Caco-2 (cell line): ENCODE results near the gene GRK3. TPM values are rescaled to one million over a fixed set of nuclear protein-coding genes. Genes with fewer than 3 reads are reported as not detected.

ENCODE experiments used
- BruUV-seq: library from RNA; stranded (reverse); fragments of 400-500 nt; replicated peaks from 2 replicates; lab custom pipeline; 2021; lab: Mats Ljungman, UMichigan
- CTCF ChIA-PET: fragments of 300-600 bp; sonication (Branson Sonifier 250); formaldehyde crosslinking; loops from one replicate; lab custom pipeline; 2022; ENCODE audit warnings: antibody characterized with exemption; lab: Charles Lee
- POLR2A ChIA-PET: fragments of 300-600 bp; sonication (Branson Sonifier 250); formaldehyde crosslinking; loops from one replicate; lab custom pipeline; 2022; ENCODE audit warnings: antibody characterized with exemption; lab: Charles Lee
- DNase-seq, 2 experiments: peaks; one replicate each; pipeline versions ENCODE4 v3.0.0 to v3.0.0-alpha.2; 2020 to 2022
- H3K27me3 ChIP-seq: replicated peaks from 2 replicates; pipeline ENCODE4 v1.6.0; 2011; ENCODE audit warnings: low read length; ENCODE audit not compliant: control insufficient read depth, insufficient read depth
- H3K36me3 ChIP-seq: 2 replicates; pipeline ENCODE4 v1.5.1; 2011; ENCODE audit warnings: low read length; ENCODE audit not compliant: control insufficient read depth, insufficient read depth
- H3K4me1 ChIP-seq: fragments of 250-450 bp; sonication (Bioruptor Pico); 2 replicates; pipeline ENCODE4 v1.5.1; 2020; ENCODE audit warnings: mild to moderate bottlenecking
- H3K4me3 ChIP-seq: 2 replicates; pipeline ENCODE4 v1.5.1; 2011; ENCODE audit warnings: low read depth, mild to moderate bottlenecking, control low read depth, low read length
- H3K9me3 ChIP-seq: fragments of 250-450 bp; sonication (Bioruptor Pico); 2 replicates; pipeline ENCODE4 v1.5.1; 2020; ENCODE audit warnings: mild to moderate bottlenecking, moderate library complexity
- H3K27ac Mint-ChIP-seq: one replicate; pipeline ENCODE4 v1.8.0; 2022; ENCODE audit warnings: mixed read lengths; ENCODE audit not compliant: unreplicated experiment
- H3K27me3 Mint-ChIP-seq: one replicate; pipeline ENCODE4 v1.8.0; 2022; ENCODE audit warnings: mixed read lengths; ENCODE audit not compliant: insufficient read depth, unreplicated experiment
- H3K36me3 Mint-ChIP-seq: one replicate; pipeline ENCODE4 v1.8.0; 2022; ENCODE audit warnings: mild to moderate bottlenecking, mixed read lengths; ENCODE audit not compliant: insufficient read depth, unreplicated experiment
- H3K4me1 Mint-ChIP-seq: one replicate; pipeline ENCODE4 v1.8.0; 2022; ENCODE audit warnings: low read depth, mixed read lengths; ENCODE audit not compliant: unreplicated experiment
- H3K4me3 Mint-ChIP-seq: one replicate; pipeline ENCODE4 v1.8.0; 2022; ENCODE audit warnings: mild to moderate bottlenecking, moderate library complexity, mixed read lengths; ENCODE audit not compliant: unreplicated experiment
- H3K9me3 Mint-ChIP-seq: one replicate; pipeline ENCODE4 v1.8.0; 2022; ENCODE audit warnings: mixed read lengths; ENCODE audit not compliant: unreplicated experiment
- CTCF ChIP-seq, 2 experiments: fragments of 200-600 bp in 1 of 2; IDR thresholded peaks; 1 replicate in 1 of 2; 2 replicates in 1 of 2; pipeline versions ENCODE4 v1.5.1 to v1.8.0; 2011 to 2022; ENCODE audit warnings: antibody characterized with exemption in 1 of 2, control low read depth in 1 of 2, inconsistent platforms in 1 of 2, low read depth in 1 of 2, low read length in 1 of 2, mild to moderate bottlenecking in 1 of 2, moderate library complexity in 1 of 2; ENCODE audit not compliant: insufficient read depth in 1 of 2, severe bottlenecking in 1 of 2, unreplicated experiment in 1 of 2
- intact Hi-C: fragments of 100-400 bp; cut with micrococcal nuclease; formaldehyde crosslinking; loops from one replicate; pipeline ENCODE4 v1.10.0; 2022; ENCODE audit not compliant: unreplicated experiment
- total RNA-seq: library from RNA; stranded (reverse); gene quantifications from 2 replicates; pipeline ENCODE4 v1.2.3, GENCODE V29; 2022

Gene GRK3
- total RNA-seq, 1 experiment from 2014 or later: 9.7 TPM

DNA sequence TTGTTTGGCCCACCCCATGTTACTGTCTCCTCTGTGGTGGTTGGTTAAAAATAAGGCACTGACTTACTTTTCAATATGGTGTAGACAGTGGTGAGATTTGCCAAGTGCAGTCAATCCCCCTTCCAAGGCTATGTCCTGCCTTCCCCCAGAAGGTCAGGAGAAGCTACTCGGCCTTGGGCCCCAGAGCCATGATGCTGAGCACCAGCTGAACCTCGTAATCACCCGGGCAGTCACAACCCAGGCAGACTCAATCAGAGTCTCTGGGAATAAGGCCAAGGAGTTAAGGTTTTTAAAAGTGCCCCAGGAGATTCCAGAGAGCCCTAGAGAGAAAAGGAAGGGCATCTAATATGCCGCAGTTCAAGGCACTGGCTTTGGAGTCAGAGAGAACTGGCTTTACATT lies 201.3 kb downstream of the GRK3 start:
- H3K27me3 ChIP-seq: no peaks in the 10 kb centered on the region
- no peaks in the 10 kb centered on the region for H3K36me3 ChIP-seq
- no peak for TF ChIP-seq CTCF (IDR thresholded peaks at IDR 0.05; ENCODE audit: insufficient read depth in 1 of 2, low read depth in 1 of 2, low read length in 1 of 2, severe bottlenecking in 1 of 2, unreplicated experiment in 1 of 2)
- ChIA-PET CTCF (no interaction called here), POLR2A (no interaction called here)
- Mint-ChIP-seq H3K36me3 (peaks cover 9% of the 10 kb centered on the region), H3K27me3 (no peaks in the 10 kb centered on the region), H3K27ac (no peak overlapping the region), H3K4me1 (peaks cover 9% of the 10 kb centered on the region), H3K4me3 (no peak overlapping the region), H3K9me3 (peaks cover 30% of the 10 kb centered on the region)
- no peak overlapping the region for H3K4me3 ChIP-seq
- H3K4me1 ChIP-seq: peaks cover 27% of the 10 kb centered on the region
- BruUV-seq: no TSS peak
- H3K9me3 ChIP-seq: peaks cover 14% of the 10 kb centered on the region
- no peak for DNase-seq
- intact Hi-C loops: no loop called here

DNA sequence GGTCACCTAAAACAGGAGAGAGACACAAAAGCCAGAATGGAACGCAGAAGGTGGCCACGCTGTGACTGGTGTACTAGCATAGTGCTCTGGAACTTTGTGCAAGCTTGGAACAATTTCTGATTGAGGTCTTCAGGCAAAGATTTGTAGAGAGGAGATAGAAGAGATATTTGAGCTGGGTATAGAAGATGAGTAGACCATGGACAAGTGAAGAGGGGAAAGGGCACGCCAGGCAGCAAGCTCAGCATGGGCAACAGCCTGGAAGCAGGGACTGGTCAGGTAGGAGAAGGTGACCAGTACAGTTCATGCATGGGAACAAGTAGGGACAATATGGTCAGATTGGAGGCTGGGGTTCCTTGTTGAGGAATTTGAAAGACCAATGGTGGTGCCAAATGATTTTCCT lies 201.9 kb downstream of the GRK3 start:
- Mint-ChIP-seq H3K36me3 (peaks cover 5% of the 10 kb centered on the region), H3K9me3 (peaks cover 25% of the 10 kb centered on the region), H3K4me3 (no peak overlapping the region), H3K4me1 (peaks cover 9% of the 10 kb centered on the region), H3K27ac (no peak overlapping the region), H3K27me3 (no peaks in the 10 kb centered on the region)
- no peak for DNase-seq
- Histone ChIP-seq H3K27me3 (no peaks in the 10 kb centered on the region), H3K9me3 (peaks cover 14% of the 10 kb centered on the region), H3K4me3 (no peak overlapping the region), H3K36me3 (no peaks in the 10 kb centered on the region), H3K4me1 (peaks cover 21% of the 10 kb centered on the region)
- CTCF ChIA-PET: no interaction called here
- BruUV-seq: no TSS peak
- TF ChIP-seq CTCF (IDR thresholded peaks at IDR 0.05; ENCODE audit: insufficient read depth in 1 of 2, low read depth in 1 of 2, low read length in 1 of 2, severe bottlenecking in 1 of 2, unreplicated experiment in 1 of 2): no peak
- POLR2A ChIA-PET: no interaction called here
- intact Hi-C loops: no loop called here

DNA sequence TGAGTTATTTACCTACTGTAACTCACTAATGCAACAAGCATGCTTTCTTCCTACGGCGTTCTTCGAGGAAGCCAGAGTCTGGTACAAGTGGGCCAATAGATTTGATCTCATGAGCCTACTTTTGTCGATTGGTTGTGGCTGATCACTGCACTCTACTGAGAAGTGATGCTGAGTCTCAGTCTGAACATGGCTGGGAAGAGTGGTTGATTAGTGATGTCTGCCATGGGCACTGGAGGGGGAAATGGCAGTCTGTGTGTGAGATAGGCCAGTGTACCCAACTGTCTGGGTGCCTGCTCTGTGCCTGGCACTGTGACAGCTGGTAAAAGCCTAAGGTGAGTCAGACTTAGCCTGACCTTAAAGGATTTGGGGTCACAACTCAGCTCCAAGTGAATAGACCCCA lies 205.9 kb downstream of the GRK3 start:
- H3K4me3 Mint-ChIP-seq: no peak overlapping the region
- BruUV-seq: no TSS peak
- intact Hi-C loops: loop anchor here (5.0 kb wide), 3 partner anchors 68 to 533 kb away; no protein-coding TSS in a partner anchor

More for the DNA sequence above, 205.9 kb downstream of the GRK3 start:
- DNase-seq: no peak
- Histone ChIP-seq H3K4me3 (no peak overlapping the region), H3K36me3 (no peaks in the 10 kb centered on the region), H3K4me1 (no peaks in the 10 kb centered on the region), H3K27me3 (no peaks in the 10 kb centered on the region), H3K9me3 (peaks cover 11% of the 10 kb centered on the region)
- peaks cover 5% of the 10 kb centered on the region for H3K36me3 Mint-ChIP-seq
- H3K4me1 Mint-ChIP-seq: peaks cover 4% of the 10 kb centered on the region
- no peaks in the 10 kb centered on the region for H3K27me3 Mint-ChIP-seq
- ChIA-PET CTCF (no interaction called here), POLR2A (no interaction called here)
- H3K27ac Mint-ChIP-seq: no peak overlapping the region
- peaks cover 25% of the 10 kb centered on the region for H3K9me3 Mint-ChIP-seq
- no peak for TF ChIP-seq CTCF (IDR thresholded peaks at IDR 0.05; ENCODE audit: insufficient read depth in 1 of 2, low read depth in 1 of 2, low read length in 1 of 2, severe bottlenecking in 1 of 2, unreplicated experiment in 1 of 2)
